GM18870 (cell line): ENCODE data around the gene ZNF473.
A peak's percentile ranks its signal among the peaks of the same experiment; 100 is the strongest.

Experiments
- ATAC-seq: cut with Tn5 transposase; IDR thresholded peaks from one replicate; pipeline ENCODE4 v1.9.1; 2021; ENCODE audit warnings: moderate library complexity; ENCODE audit not compliant: unreplicated experiment

Gene ZNF473

GRCh38 chr19:50003254-50003788 is 22.5 kb upstream of the ZNF473 start:
- ATAC-seq, result no peak

GRCh38 chr19:50003810-50004419 is 21.9 kb upstream of the ZNF473 start:
- no peak for ATAC-seq

GRCh38 chr19:50005428-50005827 is 20.4 kb upstream of the ZNF473 start:
- no peak for ATAC-seq

GRCh38 chr19:50007170-50007569 is 18.6 kb upstream of the ZNF473 start:
- ATAC-seq, result no peak

GRCh38 chr19:50007947-50008346 is 17.9 kb upstream of the ZNF473 start:
- ATAC-seq, result no peak

GRCh38 chr19:50008532-50008931 is 17.3 kb upstream of the ZNF473 start:
- ATAC-seq, result no peak

GRCh38 chr19:50016225-50016807 is 9.5 kb upstream of the ZNF473 start:
- no peak for ATAC-seq

GRCh38 chr19:50020481-50020880 is 5.3 kb upstream of the ZNF473 start:
- no peak for ATAC-seq

- ATAC-seq, result no peak
These were observed 3.0 kb upstream of the ZNF473 start for GRCh38 chr19:50022823-50023222.

GRCh38 chr19:50024719-50025021 is 1.1 kb upstream of the ZNF473 start:
- no peak for ATAC-seq

GRCh38 chr19:50025022-50025793 is 597 bp upstream of the ZNF473 start, which contains the start of gene VRK3:
VRK3 (minus strand) TSS chr19:50025372; CDS start chr19:50016162, 9,210 bp downstream.
- ATAC-seq, result peak; percentile 82

GRCh38 chr19:50026550-50026906 is 723 bp downstream of the ZNF473 start:
- no peak for ATAC-seq

- no peak for ATAC-seq
These were observed 4.4 kb downstream of the ZNF473 start for GRCh38 chr19:50030225-50030624.

- ATAC-seq, result no peak
These were observed 5.1 kb downstream of the ZNF473 start for GRCh38 chr19:50030937-50031336.

- ATAC-seq, result no peak
These were observed 11.1 kb downstream of the ZNF473 start for GRCh38 chr19:50036908-50037307.

GRCh38 chr19:50039968-50040367 is 14.2 kb downstream of the ZNF473 start:
- no peak for ATAC-seq

- no peak for ATAC-seq
These were observed 15.2 kb downstream of the ZNF473 start for GRCh38 chr19:50040967-50041366.

- no peak for ATAC-seq
These were observed 16.7 kb downstream of the ZNF473 start for GRCh38 chr19:50042363-50043024.

GRCh38 chr19:50043967-50044366 is 18.2 kb downstream of the ZNF473 start:
- no peak for ATAC-seq

- no peak for ATAC-seq
These were observed 19.1 kb downstream of the ZNF473 start for GRCh38 chr19:50044922-50045321.

- no peak for ATAC-seq
These were observed 21.1 kb downstream of the ZNF473 start for GRCh38 chr19:50046649-50047503.
